ENCODE data around the gene CALCB.

The CALCB gene

GRCh38 chr11:15071556-15072255, 1.7 kb upstream of the CALCB start:
- no peak for DNase-seq (ENCODE audit: low read depth, low spot score)
- H3K4me3 ChIP-seq (ENCODE audit: low read length), result no peak overlapping the region

GRCh38 chr11:15072551-15073143, 746 bp upstream of the CALCB start:
- no peak overlapping the region for H3K4me3 ChIP-seq (ENCODE audit: low read length)
- no peak for DNase-seq (ENCODE audit: low read depth, low spot score)

DNA sequence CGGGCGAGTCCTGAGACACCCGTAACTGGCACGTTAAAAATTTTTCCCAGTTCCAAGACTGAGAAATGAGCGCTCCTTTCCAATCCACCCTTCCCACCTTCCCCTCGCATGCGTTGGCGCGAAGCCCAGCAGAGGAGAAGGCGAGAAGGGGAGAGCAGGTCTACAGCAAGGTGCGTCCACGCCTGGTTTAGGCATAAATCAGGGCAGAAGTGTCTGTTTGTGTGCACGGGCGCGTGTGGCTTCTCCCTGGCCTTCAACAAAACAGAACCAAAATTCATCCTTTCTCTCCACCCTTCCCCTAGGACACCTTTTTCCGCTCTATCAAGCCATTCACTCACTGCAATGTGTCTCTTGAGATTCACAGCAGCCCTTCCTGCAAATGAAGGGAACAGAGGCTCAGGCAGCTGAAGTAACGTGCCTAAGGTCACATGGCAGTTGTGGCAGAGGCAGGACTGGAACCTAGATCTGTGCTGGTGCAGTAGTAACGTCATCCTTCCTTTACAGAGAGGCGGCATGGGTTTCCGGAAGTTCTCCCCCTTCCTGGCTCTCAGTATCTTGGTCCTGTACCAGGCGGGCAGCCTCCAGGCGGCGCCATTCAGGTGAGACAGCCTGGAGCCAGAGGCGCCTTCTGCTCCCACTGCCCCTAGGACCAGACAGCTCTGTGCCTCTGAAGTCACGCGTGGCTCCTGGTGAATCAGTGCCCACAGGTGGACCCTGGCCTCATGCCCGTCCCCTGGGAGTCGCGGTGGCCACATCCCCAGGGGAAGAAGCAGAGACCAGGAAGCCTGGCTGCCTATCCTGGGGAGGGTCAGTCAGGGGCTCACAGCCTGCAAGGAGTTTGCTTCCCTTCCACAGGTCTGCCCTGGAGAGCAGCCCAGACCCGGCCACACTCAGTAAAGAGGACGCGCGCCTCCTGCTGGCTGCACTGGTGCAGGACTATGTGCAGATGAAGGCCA, 1.1 kb downstream of the CALCB start:
- DNase-seq (ENCODE audit: low read depth, low spot score), result peak; percentile 63
- peak overlapping the region; percentile 43 for H3K4me3 ChIP-seq (ENCODE audit: low read length)

GRCh38 chr11:15075162-15075526, 1.8 kb downstream of the CALCB start:
- no peak overlapping the region for H3K4me3 ChIP-seq (ENCODE audit: low read length)
- no peak for DNase-seq (ENCODE audit: low read depth, low spot score)

- no peak for DNase-seq (ENCODE audit: low read depth, low spot score)
- H3K4me3 ChIP-seq (ENCODE audit: low read length), result no peak overlapping the region
Observed at GRCh38 chr11:15091175-15091574, 17.8 kb downstream of the CALCB start.

GRCh38 chr11:15091625-15092024, 18.2 kb downstream of the CALCB start:
- DNase-seq (ENCODE audit: low read depth, low spot score), result no peak
- no peak overlapping the region for H3K4me3 ChIP-seq (ENCODE audit: low read length)

- H3K4me3 ChIP-seq (ENCODE audit: low read length), result no peak overlapping the region
- DNase-seq (ENCODE audit: low read depth, low spot score), result no peak
Observed at GRCh38 chr11:15093432-15093831, 20.0 kb downstream of the CALCB start.

GRCh38 chr11:15095736-15096228, 22.4 kb downstream of the CALCB start:
- no peak overlapping the region for H3K4me3 ChIP-seq (ENCODE audit: low read length)
- no peak for DNase-seq (ENCODE audit: low read depth, low spot score)

DNA sequence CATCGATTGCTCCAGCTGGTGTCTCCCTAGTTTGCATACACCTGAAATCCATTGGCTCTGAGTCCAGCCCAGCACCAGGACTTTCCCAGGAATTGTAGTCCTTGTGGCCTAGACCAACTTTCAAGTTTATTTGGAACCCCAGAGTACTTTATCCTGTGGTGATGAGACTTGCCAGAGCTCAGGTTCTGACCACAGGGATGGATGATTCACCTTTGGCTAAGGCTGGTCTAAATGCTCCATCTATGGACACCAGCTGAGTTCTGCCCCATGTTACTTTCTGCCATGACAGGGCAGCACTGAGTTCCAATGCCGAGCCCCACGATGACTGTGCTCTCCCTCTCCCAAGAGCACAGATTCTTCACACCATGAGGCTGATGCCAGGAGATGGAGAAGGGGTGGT, 24.0 kb downstream of the CALCB start:
- DNase-seq (ENCODE audit: low read depth, low spot score), result no peak
- no peak overlapping the region for H3K4me3 ChIP-seq (ENCODE audit: low read length)

- no peak for DNase-seq (ENCODE audit: low read depth, low spot score)
- H3K4me3 ChIP-seq (ENCODE audit: low read length), result no peak overlapping the region
Observed at GRCh38 chr11:15099267-15099666, 25.9 kb downstream of the CALCB start.

GRCh38 chr11:15101072-15101709, 27.8 kb downstream of the CALCB start:
- peak; percentile 38 for DNase-seq (ENCODE audit: low read depth, low spot score)
- H3K4me3 ChIP-seq (ENCODE audit: low read length), result no peak overlapping the region

- no peak overlapping the region for H3K4me3 ChIP-seq (ENCODE audit: low read length)
- no peak for DNase-seq (ENCODE audit: low read depth, low spot score)
Observed at GRCh38 chr11:15104166-15104565, 30.8 kb downstream of the CALCB start.

- DNase-seq (ENCODE audit: low read depth, low spot score), result no peak
Observed at GRCh38 chr11:15106201-15106965, 33.0 kb downstream of the CALCB start.

GRCh38 chr11:15107730-15108515, 34.5 kb downstream of the CALCB start:
- DNase-seq (ENCODE audit: low read depth, low spot score), result no peak
- no peak overlapping the region for H3K4me3 ChIP-seq (ENCODE audit: low read length)

More at GRCh38 chr11:15106201-15106965, 33.0 kb downstream of the CALCB start:
- H3K4me3 ChIP-seq (ENCODE audit: low read length), result no peak overlapping the region

- H3K4me3 ChIP-seq (ENCODE audit: low read length), result no peak overlapping the region
- DNase-seq (ENCODE audit: low read depth, low spot score), result no peak
Observed at GRCh38 chr11:15108592-15109130, 35.3 kb downstream of the CALCB start.

- no peak overlapping the region for H3K4me3 ChIP-seq (ENCODE audit: low read length)
- no peak for DNase-seq (ENCODE audit: low read depth, low spot score)
Observed at GRCh38 chr11:15109602-15110001, 36.2 kb downstream of the CALCB start.

GRCh38 chr11:15111215-15111614, 37.8 kb downstream of the CALCB start:
- DNase-seq (ENCODE audit: low read depth, low spot score), result no peak
- no peak overlapping the region for H3K4me3 ChIP-seq (ENCODE audit: low read length)

GRCh38 chr11:15112131-15112541, 38.7 kb downstream of the CALCB start:
- no peak overlapping the region for H3K4me3 ChIP-seq (ENCODE audit: low read length)
- no peak for DNase-seq (ENCODE audit: low read depth, low spot score)
